Measurements from ENCODE around the gene SCUBE1.
"Not testable (repeated sequence)": the region's sequence is repeated elsewhere in the genome, so short reads cannot be mapped to it uniquely, and the experiment has no call there.

SCUBE1 gene

DNA sequence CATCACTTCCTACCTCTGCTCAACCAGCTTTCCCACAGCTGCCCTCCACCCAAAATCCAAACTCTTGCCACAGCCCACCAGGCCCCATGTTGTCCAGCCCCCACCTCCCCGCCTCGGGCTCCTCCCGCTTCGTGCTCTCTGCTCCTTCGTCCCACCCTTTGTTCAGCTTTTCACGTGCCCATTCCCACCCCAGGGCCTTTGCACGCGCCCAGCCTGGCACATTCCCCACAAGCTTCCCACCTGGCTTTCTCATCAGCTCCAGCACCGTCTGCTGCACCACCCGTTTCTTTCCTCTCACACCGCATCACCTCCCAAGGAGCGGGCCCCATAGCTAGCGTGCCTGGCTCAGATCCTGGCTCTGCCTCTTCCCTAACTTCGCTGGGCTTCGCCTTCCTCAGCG is 54.8 kb downstream of the SCUBE1 start:
- Histone ChIP-seq H2AFZ (ENCODE audit: low read length) (no peak overlapping the region), H3K36me3 (ENCODE audit: insufficient read depth, low read length) (no peaks in the 10 kb centered on the region), H4K20me1 (ENCODE audit: insufficient read depth, low read length) (no peaks in the 10 kb centered on the region), H3K9me2 (ENCODE audit: low read depth, low read length) (no peaks in the 10 kb centered on the region), H3K4me2 (ENCODE audit: low read length) (no peak overlapping the region), H3K9me3 (ENCODE audit: low read length) (no peaks in the 10 kb centered on the region), H3K27ac (ENCODE audit: low read depth, low read length, poor library complexity, severe bottlenecking) (no peak overlapping the region), H3F3A (ENCODE audit: insufficient read depth, low read length) (no peaks in the 10 kb centered on the region), H3K4me3 (ENCODE audit: low read depth, low read length, poor library complexity, severe bottlenecking) (no peak overlapping the region), H3K27me3 (ENCODE audit: insufficient read depth, low read length) (no peaks in the 10 kb centered on the region), H3K4me1 (ENCODE audit: insufficient read depth, low read length, severe bottlenecking) (no peaks in the 10 kb centered on the region), H3K79me2 (ENCODE audit: insufficient read depth, low read length) (no peaks in the 10 kb centered on the region), H3K9ac (ENCODE audit: low read length) (no peak overlapping the region)
- TF ChIP-seq, protein P1, sequence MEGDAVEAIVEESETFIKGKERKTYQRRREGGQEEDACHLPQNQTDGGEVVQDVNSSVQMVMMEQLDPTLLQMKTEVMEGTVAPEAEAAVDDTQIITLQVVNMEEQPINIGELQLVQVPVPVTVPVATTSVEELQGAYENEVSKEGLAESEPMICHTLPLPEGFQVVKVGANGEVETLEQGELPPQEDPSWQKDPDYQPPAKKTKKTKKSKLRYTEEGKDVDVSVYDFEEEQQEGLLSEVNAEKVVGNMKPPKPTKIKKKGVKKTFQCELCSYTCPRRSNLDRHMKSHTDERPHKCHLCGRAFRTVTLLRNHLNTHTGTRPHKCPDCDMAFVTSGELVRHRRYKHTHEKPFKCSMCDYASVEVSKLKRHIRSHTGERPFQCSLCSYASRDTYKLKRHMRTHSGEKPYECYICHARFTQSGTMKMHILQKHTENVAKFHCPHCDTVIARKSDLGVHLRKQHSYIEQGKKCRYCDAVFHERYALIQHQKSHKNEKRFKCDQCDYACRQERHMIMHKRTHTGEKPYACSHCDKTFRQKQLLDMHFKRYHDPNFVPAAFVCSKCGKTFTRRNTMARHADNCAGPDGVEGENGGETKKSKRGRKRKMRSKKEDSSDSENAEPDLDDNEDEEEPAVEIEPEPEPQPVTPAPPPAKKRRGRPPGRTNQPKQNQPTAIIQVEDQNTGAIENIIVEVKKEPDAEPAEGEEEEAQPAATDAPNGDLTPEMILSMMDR (IDR thresholded peaks at IDR 0.05; ENCODE audit: low read length): no peak
- no peak for TF ChIP-seq EZH2 (IDR thresholded peaks at IDR 0.05; ENCODE audit: borderline replicate concordance, low read length)

DNA sequence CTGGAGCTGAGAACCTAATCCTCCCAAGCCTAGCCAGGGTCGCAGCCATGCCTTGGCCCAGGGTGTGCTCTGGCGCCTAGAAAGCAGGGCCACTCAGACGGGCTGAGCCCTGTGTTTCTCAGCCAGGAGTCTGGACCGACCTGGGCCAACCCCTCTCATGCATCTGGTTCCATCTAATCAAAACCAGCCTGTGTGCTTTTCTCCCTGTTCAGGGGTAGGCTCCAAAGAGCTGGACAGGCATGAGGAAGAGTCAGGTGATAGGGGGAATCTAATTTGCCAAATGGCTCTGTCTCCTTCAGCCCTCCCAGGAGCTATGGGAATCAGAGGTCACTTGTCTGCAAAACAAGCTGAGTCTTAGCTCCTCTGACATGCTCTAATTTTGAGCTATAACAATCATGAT is 55.7 kb downstream of the SCUBE1 start:
- no peaks in the 10 kb centered on the region for H3K4me1 ChIP-seq (ENCODE audit: insufficient read depth, low read length, severe bottlenecking)
- no peak overlapping the region for H2AFZ ChIP-seq (ENCODE audit: low read length)
- H3K36me3 ChIP-seq (ENCODE audit: insufficient read depth, low read length): no peaks in the 10 kb centered on the region
- no peak overlapping the region for H3K27ac ChIP-seq (ENCODE audit: low read depth, low read length, poor library complexity, severe bottlenecking)
- H3K9me3 ChIP-seq (ENCODE audit: low read length): no peaks in the 10 kb centered on the region
- H3F3A ChIP-seq (ENCODE audit: insufficient read depth, low read length): no peaks in the 10 kb centered on the region
- H3K79me2 ChIP-seq (ENCODE audit: insufficient read depth, low read length): no peaks in the 10 kb centered on the region
- H3K27me3 ChIP-seq (ENCODE audit: insufficient read depth, low read length): no peaks in the 10 kb centered on the region
- H3K4me2 ChIP-seq (ENCODE audit: low read length): no peak overlapping the region
- no peaks in the 10 kb centered on the region for H4K20me1 ChIP-seq (ENCODE audit: insufficient read depth, low read length)
- H3K9ac ChIP-seq (ENCODE audit: low read length): no peak overlapping the region
- no peaks in the 10 kb centered on the region for H3K9me2 ChIP-seq (ENCODE audit: low read depth, low read length)
- no peak overlapping the region for H3K4me3 ChIP-seq (ENCODE audit: low read depth, low read length, poor library complexity, severe bottlenecking)
- TF ChIP-seq, protein P1 (IDR thresholded peaks at IDR 0.05; ENCODE audit: low read length): no peak
- TF ChIP-seq EZH2 (IDR thresholded peaks at IDR 0.05; ENCODE audit: borderline replicate concordance, low read length): no peak

DNA sequence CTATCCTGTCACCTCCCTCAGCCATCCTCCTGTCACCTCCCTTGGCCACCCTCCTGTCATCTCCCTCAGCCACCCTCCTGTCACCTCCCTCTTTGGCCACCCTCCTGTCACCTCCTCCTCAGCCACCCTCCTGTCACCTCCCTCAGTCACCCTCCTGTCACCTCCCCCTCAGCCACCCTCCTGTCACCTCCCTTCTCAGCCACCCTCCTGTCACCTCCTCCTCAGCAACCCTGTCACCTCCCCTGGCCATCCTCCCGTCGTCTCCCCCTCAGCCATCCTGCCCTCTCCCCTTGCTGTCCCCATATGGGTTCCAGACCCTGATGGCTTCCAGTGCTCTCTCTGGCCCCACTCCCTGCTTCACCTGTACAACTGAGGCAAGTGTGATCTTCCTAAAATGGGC is 61.8 kb downstream of the SCUBE1 start:
- TF ChIP-seq EZH2 (IDR thresholded peaks at IDR 0.05; ENCODE audit: borderline replicate concordance, low read length): no peak
- TF ChIP-seq, protein P1 (IDR thresholded peaks at IDR 0.05; ENCODE audit: low read length): no peak
- no peaks in the 10 kb centered on the region for H3K9me3 ChIP-seq (ENCODE audit: low read length)
- H4K20me1 ChIP-seq (ENCODE audit: insufficient read depth, low read length): no peaks in the 10 kb centered on the region
- H3K4me1 ChIP-seq (ENCODE audit: insufficient read depth, low read length, severe bottlenecking): no peaks in the 10 kb centered on the region
- no peaks in the 10 kb centered on the region for H3K36me3 ChIP-seq (ENCODE audit: insufficient read depth, low read length)
- no peaks in the 10 kb centered on the region for H3K79me2 ChIP-seq (ENCODE audit: insufficient read depth, low read length)
- H3K27me3 ChIP-seq (ENCODE audit: insufficient read depth, low read length): peaks cover 5% of the 10 kb centered on the region
- H3K4me2 ChIP-seq (ENCODE audit: low read length): no peak overlapping the region
- H3F3A ChIP-seq (ENCODE audit: insufficient read depth, low read length): no peaks in the 10 kb centered on the region
- H3K9me2 ChIP-seq (ENCODE audit: low read depth, low read length): no peaks in the 10 kb centered on the region
- H3K4me3 ChIP-seq (ENCODE audit: low read depth, low read length, poor library complexity, severe bottlenecking): no peak overlapping the region
- H3K27ac ChIP-seq (ENCODE audit: low read depth, low read length, poor library complexity, severe bottlenecking): no peak overlapping the region
- no peak overlapping the region for H2AFZ ChIP-seq (ENCODE audit: low read length)
- no peak overlapping the region for H3K9ac ChIP-seq (ENCODE audit: low read length)

DNA sequence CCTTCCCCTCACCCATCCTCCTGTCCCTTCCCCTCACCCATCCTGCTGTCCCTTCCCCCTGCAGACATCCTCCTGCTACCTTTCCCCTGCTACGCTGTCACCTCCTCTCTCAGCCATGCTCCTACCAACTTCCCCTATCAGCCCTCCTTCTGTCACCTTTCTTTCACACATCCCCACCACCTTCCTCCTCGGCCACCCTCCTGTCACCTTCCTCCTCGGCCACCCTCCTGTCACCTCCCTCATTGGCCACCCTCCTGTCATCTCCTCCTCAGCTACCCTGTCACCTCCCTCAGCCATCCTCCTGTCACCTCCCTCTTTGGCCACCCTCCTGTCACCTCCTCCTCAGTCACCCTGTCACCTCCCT is 62.7 kb downstream of the SCUBE1 start:
- not testable (repeated sequence) for H4K20me1 ChIP-seq (ENCODE audit: insufficient read depth, low read length); H3K4me1 ChIP-seq (ENCODE audit: insufficient read depth, low read length, severe bottlenecking); H3K9me2 ChIP-seq (ENCODE audit: low read depth, low read length); H3K4me2 ChIP-seq (ENCODE audit: low read length); H3K27me3 ChIP-seq (ENCODE audit: insufficient read depth, low read length); H3K9me3 ChIP-seq (ENCODE audit: low read length); H3K79me2 ChIP-seq (ENCODE audit: insufficient read depth, low read length); H2AFZ ChIP-seq (ENCODE audit: low read length); H3K4me3 ChIP-seq (ENCODE audit: low read depth, low read length, poor library complexity, severe bottlenecking); H3K36me3 ChIP-seq (ENCODE audit: insufficient read depth, low read length); H3K9ac ChIP-seq (ENCODE audit: low read length); H3F3A ChIP-seq (ENCODE audit: insufficient read depth, low read length); H3K27ac ChIP-seq (ENCODE audit: low read depth, low read length, poor library complexity, severe bottlenecking)

Measured in OCI-LY1 (cell line).